ENCODE results near the gene KRT7.
"Not testable (repeated sequence)": the region's sequence is repeated elsewhere in the genome, so short reads cannot be mapped to it uniquely, and the experiment has no call there.

The KRT7 gene

DNA sequence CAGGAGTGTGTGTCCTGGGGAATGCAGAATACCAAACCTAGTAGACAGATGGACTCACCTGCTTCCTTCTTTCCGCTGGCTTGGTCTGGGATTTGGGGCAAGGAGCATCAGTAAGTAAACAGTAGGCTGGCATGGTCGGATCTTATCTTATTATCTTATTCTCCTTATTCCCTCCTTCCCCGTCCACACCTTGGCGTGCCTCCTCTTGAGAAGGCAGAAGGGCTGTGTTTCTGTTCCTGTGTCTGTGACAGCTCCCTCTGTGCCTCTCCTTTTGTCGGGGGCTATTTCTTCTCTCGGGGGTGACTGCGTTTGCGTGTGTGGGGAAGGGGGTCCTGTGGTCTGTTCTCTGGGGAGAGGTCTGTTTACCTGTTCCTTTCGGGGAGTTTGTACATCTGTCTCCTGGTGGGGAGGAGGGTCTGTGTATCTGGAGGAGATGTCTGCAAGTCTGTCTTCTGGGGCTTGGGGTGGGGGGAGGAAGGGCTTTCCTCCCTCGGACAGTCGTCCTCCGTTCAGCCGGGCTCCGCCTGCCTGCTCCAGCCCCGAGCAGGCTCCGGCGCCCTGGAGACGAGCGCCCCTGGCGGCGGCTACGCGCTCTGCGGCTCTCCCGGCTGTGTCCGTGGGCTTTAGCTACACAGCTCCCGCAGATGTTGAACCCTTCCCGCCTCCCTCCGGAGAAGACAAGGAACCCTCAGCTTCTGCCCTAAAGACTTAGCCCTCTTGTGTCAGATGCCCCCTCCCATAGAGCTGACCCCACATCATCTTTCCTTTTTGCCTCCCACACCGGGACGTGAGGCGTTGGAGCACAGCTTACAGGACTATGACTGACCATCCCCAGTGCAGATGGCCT lies 45.8 kb downstream of the KRT7 start:
- peak; percentile 49 for DNase-seq (ENCODE audit: low spot score)

- DNase-seq (ENCODE audit: low spot score): no peak
These were observed 46.6 kb downstream of the KRT7 start for GRCh38 chr12:52279422-52280318.

GRCh38 chr12:52280319-52280795 lies 47.3 kb downstream of the KRT7 start:
- no peak for DNase-seq (ENCODE audit: low spot score)

GRCh38 chr12:52280796-52281560 lies 47.9 kb downstream of the KRT7 start:
- no peak for DNase-seq (ENCODE audit: low spot score)

DNA sequence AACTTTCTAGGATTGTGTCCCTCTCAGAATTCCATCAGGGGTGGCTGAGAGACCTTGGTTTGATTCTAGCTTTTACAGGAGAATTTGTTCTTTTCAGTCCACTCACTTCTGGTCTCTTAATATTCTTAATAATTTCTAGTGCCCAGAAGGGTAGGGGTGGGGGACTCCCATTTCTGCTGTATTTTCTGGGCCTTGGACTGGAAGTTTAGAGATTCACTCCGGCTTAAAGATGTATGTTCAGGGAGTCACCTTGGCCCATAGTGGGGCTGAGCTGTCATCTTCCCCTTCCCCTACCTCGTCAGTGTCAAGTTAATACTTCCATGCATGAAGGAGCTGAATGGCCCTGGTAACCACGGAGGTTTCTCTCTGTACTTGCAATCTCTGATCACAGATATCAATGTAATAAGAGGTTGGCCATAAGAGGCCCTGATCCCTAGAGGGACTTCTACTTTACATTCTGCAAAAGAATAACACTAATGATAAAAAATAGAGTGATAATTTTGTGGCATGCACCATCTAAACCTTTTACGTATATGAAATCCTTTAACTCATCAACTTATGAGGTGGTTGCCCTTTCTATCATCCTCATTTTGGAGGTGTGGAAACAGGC lies 51.6 kb downstream of the KRT7 start:
- no peak for DNase-seq (ENCODE audit: low spot score)

- peak; percentile 40 for DNase-seq (ENCODE audit: low spot score)
These were observed 52.2 kb downstream of the KRT7 start for GRCh38 chr12:52285172-52285745.

DNA sequence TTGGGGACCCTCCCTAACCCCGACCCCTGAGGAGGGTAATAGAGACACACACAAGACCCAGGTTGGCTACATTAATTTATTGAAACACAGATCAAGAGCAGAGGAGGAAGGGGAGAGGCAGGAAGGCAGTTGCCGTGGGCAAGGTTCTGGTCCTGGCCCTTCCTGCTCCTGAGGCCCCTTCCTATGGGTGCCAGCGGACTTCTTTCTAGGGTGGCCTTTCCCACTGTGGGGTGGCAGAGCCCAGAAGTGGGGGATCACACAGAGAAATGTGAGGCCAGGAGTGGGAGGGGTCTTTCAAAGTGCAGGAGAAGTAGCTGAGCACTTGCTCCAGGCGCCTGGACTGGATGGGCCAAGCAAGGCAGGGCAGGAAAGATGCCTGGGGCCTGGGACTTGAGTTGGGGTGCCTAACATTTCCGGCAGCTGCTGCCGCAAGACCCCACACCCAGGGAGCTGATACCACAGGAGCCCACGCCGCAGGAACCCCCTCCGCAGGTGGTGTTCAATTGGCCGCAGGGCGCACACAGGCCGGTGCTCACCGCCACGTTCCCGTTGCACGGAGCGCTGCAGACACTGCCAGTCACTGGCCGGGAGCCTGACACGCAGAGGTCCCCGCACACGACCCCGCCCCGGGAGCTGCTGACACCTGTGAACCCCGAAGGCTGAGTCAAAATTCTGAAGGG lies 52.9 kb downstream of the KRT7 start:
- DNase-seq (ENCODE audit: low spot score): no peak

GRCh38 chr12:52286857-52287785 lies 54.1 kb downstream of the KRT7 start:
- not testable (repeated sequence) for DNase-seq (ENCODE audit: low spot score)

DNA sequence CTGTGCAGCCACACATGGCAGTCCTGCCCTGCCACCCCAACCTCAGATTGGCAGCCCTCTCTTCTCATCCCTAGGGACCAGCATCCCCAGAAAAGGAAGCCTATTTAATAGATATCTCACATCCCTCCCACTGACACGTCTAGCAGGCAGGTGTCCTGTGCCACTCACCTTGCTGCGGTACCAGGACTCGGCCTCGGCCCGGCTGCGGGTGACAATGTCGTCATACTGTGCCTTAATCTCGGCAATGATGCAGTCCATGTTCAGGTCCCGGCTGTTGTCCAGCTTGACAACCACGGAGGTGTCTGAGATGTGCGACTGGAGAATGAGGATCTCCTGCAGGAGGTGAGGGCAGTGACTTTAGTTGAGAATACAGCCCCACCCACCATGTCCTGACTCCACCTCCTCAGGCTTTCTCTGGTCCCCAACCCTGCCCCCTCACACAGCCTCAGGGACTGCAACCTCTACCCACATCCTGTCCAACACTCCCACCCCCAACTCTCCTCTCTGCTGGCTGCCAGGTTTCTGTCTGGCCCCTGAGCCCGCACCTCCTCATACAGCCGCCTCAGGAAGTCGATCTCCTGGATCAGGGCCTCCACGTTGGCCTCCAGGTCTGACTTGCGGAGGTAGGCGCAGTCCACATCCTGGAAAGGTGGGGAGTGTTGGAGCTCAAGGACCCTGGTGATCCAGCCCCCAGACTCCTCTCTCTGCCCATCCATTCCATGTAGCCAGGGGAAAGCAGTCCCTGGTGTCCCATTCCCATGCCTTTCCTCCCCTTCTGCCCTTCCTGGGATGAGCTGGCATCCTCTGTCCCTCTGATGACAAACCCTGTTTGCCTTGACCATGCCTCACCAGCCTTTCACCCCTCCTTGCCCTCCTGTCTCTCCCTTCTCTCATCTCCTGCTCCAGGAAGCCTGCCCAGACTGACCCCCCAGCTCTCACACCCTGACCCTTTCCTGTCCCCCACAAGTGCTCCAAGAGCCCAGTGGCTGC lies 55.1 kb downstream of the KRT7 start:
- DNase-seq (ENCODE audit: low spot score): not testable (repeated sequence)

GRCh38 chr12:52290483-52291134 lies 57.6 kb downstream of the KRT7 start:
- not testable (repeated sequence) for DNase-seq (ENCODE audit: low spot score)

GRCh38 chr12:52291267-52291935 lies 58.4 kb downstream of the KRT7 start, which contains the start of gene KRT81:
Gene KRT81 (minus strand): TSS chr12:52291534. CDS start chr12:52291465, 69 bp downstream.
- no peak for DNase-seq (ENCODE audit: low spot score)

GRCh38 chr12:52293926-52294325 lies 60.9 kb downstream of the KRT7 start:
- DNase-seq (ENCODE audit: low spot score): no peak

DNA sequence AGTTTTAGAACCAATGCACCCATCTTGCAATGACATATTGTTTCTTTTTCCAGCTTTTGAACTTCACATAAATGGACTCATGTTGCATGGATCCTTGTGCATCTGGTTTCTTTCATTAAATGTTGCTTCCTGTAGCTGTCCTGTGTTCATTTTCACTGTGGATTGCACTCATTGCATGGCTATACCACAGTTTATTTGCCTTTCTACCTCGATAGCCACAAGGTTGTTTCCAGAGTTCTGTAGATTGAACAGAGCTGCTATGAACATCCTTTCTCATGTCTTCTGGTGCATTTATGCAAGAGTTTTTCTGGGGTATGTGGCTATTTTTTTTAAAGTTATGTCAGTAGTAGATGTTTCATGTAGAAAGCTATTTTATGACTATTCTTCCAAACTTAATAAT lies 61.8 kb downstream of the KRT7 start:
- DNase-seq (ENCODE audit: low spot score): no peak

- DNase-seq (ENCODE audit: low spot score): no peak
These were observed 62.6 kb downstream of the KRT7 start for GRCh38 chr12:52295663-52296062.

- no peak for DNase-seq (ENCODE audit: low spot score)
These were observed 63.7 kb downstream of the KRT7 start for GRCh38 chr12:52296572-52297215.

Data from RKO (cell line).